ENCODE measurements around the gene CBX1.
"Not testable (repeated sequence)": the region's sequence is repeated elsewhere in the genome, so short reads cannot be mapped to it uniquely, and the experiment has no call there.

The CBX1 gene

DNA sequence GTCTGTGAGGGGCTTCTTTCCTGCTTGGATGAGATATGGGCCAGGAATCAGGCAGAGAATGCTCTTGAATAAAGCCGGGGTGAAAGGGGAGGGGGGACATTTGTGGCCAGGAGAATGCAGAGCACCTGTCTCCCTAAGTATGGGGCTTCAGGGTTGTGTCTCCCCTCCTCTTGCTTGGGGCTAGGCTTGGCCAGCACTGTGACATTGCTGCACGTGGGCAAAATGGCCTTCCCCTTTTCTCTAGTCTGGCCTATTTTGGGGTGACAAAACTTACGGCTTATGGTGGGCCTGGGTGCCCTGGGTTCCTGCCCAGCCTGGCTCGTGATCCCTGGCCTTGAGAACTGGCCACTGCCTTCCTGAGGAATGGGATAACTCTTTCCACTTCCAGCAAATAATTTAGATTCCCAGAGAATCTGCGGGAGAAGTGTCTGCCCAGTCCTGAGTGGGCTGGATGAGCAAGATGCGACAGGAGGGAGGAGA is 47.5 kb downstream of the CBX1 start:
- no peak for DNase-seq (ENCODE audit: low read depth in 1 of 2, low spot score in 1 of 2)

DNA sequence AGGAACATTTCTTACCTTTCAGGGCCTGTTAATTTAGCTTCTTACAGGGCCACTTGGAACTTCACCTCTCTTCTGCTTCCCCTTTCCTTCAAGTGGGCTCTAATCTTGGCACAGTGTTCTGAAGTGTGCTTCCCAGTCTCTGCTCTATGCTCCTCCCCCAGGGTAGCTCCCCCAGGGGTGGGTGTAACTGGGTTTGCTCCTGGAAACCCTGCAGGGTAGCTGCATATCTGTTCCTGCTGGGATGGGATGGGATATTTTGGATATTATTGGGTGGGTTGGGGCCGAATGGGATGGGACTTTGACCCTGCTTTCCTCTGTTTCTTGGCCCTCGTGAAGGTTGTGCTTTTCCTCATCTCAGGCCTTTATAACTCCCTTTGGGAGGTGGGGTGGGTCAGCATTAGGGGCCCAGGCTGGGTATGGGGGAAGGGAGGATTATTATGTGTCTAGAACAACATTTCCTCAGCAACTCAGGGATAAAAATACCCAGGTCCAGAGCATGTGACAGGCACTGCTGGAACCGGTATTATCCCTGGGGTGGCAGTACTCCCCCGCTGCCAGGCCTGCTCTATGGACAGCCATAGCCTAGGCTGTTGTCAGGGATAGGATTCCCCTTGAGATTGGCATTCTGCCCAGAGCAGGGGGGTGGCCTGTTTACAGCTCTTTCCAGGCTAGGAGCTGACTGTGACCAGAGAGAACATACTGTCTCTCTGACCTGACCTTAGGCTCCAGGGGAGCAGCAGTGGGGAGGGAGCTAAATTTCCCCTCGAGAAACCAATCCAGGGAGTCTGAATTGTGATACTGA is 48.1 kb downstream of the CBX1 start:
- no peak for DNase-seq (ENCODE audit: low read depth in 1 of 2, low spot score in 1 of 2)

DNA sequence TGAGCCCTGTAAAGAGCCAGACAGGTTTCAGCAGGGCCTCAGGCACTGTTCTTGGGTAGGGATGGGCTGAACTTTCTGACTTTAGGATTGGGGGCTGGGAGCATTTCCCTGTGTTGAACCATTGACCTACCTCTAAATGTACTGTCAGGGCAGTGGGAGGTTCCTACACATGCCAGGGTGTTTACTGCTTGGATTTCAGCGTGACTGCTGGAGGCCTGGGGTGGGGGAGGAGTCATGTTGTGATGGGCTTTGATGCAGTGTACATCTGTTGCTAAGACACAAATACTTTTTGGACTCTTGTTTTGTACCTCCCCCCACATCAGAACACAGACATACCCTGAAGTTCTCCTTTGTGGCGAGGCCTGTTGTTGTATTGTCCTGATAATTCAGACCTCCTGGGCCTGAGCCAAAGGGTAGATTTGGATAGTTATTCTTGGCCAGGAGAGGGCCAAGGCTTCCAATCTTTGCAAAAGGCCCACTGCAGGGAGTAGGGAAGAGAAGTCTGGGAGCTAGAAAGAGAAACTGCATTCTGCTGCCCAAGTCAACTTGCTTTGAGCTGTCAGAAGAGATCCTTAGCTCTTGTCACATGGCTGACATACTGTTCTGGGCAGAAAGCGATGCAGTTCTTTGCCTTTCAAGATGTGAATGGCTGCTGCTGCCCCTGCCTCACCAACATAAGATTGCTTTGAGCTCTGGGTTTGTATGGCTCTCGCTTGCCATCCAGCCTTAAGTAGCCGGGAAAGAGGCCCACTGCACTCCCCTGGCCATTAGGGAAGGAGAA is 49.4 kb downstream of the CBX1 start:
- no peak for DNase-seq (ENCODE audit: low read depth in 1 of 2, low spot score in 1 of 2)

DNA sequence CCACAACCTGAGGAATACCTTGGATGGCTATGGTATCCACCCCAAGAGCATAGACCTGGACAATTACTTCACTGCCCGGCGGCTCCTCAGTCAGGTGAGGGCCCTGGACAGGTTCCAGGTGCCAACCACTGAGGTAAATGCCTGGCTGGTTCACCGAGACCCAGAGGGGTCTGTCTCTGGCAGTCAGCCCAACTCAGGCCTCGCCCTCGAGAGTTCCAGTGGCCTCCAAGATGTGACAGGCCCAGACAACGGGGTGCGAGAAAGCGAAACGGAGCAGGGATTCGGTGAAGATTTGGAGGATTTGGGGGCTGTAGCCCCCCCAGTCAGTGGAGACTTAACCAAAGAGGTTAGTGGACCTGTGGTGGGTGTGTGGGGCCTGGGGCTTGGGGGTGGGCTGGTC is 50.0 kb downstream of the CBX1 start:
- no peak for DNase-seq (ENCODE audit: low read depth in 1 of 2, low spot score in 1 of 2)

DNA sequence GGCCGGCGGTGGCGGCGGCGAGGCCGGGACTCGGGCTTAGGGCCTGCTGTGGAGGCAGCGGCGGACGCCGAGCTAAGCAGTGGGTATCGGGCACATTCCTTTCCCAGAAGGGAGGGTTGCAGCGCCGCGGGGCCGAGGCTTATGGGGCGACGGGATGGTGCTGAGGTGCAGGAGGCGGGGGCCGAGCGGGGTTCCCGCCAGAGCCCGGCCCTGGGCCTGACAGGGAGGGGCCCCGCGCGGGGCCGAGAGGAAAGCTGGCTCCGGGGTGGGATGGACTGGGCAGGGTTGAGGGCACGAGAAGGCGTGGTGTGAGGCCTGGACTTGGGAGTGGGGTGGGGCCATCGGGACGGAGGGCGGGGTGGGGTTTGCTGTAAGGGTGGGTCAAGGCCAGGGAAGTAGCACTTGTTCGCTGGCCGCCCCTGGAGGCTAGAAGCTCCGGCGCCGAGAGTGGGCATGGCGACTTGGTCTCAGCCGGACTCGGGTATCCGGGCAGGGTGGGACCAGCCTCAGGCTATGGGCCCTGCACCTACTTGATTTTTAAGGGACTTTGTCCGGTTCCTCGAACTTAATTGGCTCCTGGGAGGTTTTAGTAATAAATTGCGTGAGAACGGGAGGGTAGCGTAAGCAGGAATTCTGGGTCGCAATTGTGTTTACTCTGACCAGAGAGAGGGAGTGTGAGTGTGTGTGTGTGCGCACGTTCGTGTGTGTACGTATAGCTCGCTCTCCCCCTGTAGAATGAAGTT is 52.7 kb downstream of the CBX1 start:
- no peak for DNase-seq (ENCODE audit: low read depth in 1 of 2, low spot score in 1 of 2)

DNA sequence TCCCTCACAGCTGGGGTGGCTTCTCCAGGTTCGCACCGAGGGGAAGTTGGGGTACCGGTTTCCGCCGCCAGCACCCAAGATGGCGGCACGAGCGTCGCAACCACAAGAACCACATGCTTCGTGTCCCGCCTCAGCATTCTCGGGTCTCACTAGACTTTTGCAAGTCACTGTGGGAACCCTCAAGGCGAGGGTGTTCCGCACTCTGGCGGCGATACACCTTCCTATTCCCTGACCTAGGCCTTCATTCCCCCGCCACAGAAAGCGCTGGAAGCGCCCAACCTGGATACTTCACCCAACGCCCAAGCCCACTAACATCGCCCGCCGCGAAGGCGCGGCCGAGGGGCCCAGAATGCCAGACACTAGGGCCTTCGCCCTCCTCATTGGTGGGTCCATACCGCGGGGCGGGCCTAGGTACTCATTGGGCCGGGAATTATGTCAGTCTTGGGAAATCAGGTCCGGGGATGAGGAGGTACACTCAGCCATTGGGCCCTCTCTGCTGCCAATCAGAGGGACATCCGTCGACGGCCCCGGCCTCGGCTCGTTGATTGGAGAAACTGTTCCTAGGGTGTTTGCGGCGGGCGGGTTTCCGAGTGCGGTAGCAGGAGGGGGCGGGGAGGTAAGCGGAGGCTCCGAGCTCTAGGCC is 53.4 kb downstream of the CBX1 start, which contains the start of gene NFE2L1:
Gene NFE2L1 (plus strand): TSS at position 619 of the 643 bp plus-strand sequence. CDS start 2,760 bp downstream, outside the sequence.
- peak; percentile 88 to 96 for DNase-seq (ENCODE audit: low read depth in 1 of 2, low spot score in 1 of 2)

DNA sequence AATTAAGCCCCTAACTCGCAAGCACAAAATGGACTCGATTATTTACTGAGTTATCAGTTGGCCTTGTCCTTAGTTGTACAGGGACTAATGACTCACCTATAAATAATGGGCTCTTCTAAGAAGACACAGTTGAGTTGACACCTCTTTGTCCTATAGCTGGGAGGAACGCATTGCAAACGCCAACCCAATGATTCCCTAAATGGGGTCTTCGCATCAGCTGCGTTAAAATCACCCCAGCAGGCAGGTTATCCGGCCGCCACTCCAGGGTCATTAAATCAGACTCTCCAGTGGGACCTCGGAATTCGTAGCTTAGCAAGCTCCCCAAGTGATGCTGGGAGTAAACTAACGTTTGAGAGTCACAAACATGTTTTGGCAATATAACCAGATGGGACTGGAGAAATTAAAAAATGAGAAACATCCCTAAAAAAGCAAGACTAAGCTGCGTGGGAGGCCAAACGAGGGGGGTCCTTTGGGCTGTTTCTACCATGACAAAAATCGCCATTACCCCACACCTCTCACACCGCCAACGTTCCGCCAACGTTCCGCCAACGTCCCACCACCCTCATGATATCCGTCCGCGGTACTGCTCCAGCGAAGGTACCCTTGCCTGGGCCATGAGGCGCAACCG is 54.1 kb downstream of the CBX1 start:
- DNase-seq (ENCODE audit: low read depth in 1 of 2, low spot score in 1 of 2), result no peak

DNA sequence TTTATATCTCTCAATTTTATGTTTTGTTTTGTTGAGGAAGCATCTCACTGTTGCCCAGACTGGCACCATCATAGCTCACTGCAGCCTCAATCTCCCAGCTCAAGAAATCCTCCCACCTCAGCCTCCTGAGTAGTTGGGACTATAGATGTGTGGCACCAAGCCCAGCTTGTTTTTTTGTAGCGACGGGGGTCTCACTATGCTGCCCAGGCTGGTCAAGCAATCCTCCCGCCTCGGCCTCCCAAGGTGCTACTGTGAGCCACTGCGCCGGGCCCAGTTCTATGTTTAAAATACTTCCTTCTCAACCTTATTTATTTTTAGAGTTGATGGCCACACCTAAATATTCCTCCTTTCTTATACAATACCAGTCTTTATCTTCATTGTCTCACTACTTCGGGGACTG is 55.0 kb downstream of the CBX1 start:
- no peak for DNase-seq (ENCODE audit: low read depth in 1 of 2, low spot score in 1 of 2)

DNA sequence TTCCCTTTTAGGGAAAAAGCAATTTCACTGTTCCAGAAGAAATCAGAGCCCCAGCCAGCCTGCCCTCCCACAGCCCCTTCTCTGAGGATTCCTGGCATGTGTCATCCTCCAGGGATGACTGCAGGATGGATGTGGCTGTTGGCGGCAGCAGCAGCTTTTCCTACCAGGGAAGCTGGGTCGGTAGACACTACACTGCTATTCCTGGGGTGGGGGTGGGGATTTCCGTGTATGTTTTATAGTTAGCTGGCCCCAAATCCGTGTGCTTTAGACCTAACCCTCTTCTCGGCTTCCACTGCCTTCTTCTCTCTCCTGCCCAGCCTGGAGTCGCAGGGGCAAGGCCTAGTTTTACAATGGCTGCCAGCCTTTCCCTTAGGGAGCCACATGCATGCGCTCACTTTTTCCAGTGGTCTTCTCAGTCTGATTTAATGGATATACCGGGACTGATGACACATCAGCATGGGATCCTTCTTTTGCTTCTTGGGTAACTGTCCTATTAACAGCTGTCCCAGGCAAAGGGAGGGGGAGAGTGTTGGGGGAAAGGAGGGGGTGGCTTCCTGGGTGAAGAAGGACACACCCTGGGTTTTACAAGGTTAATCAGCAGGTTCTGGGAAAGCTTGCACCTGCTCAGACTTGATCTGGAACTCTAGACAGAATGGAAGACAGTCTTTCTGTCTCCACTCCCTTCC is 55.8 kb downstream of the CBX1 start:
- no peak for DNase-seq (ENCODE audit: low read depth in 1 of 2, low spot score in 1 of 2)

DNA sequence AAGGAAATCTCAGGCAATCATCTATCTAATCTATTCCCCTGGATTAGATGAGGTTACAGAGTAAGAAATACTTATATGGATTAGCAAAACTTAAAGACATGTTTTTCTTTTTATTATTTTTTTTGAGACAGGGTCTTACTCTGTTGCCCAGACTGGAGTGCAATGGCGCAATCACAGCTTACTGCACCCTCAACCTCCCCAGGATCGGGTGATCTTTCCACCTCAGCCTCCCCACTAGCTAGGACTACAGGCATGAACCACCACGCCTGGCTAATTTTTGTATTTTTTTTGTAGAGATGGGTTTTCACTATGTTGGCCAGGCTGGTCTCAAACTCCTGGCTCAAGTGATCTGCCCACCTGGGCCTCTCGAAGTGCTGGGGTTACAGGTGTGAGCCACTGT is 56.4 kb downstream of the CBX1 start:
- DNase-seq (ENCODE audit: low read depth in 1 of 2, low spot score in 1 of 2), result no peak

DNA sequence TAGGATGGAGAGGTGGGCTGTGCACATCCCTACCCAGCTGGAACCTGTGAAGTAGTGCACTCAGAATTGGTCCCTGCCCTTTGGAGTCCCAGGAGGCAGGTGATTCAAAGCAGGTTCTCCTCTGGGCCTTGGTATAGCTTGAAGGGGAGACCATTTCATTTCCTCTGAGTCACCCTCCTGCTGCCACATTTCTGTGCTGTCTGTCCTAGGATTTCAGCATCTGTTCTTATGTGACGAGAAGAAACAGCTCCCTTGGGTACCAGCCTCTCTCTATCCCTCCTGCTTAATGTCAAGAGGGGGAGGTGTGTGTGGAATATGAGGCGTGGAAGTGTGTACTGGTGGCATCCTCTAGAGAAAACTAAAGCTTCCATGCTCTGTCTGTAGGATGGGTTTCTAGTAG is 58.1 kb downstream of the CBX1 start:
- DNase-seq (ENCODE audit: low read depth in 1 of 2, low spot score in 1 of 2), result no peak

DNA sequence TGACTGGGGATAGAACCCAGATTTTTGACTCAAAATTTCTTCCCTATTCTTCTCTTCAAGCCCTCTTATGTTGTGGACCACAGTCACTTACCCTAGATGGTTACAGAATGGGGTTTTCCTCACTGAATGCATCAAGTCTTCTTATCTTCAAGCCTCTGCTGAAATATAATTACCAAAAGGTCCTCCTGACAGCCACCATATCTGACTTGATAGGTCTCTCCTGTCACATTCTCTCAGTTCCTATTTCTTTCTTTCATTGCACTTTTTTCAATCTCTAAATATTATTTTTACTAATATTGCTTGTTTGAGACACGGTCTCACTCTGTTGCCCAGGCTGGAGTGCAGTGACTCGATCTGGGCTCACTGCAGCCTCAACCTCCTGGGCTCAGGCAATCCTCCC is 62.6 kb downstream of the CBX1 start:
- DNase-seq (ENCODE audit: low read depth in 1 of 2, low spot score in 1 of 2), result no peak

DNA sequence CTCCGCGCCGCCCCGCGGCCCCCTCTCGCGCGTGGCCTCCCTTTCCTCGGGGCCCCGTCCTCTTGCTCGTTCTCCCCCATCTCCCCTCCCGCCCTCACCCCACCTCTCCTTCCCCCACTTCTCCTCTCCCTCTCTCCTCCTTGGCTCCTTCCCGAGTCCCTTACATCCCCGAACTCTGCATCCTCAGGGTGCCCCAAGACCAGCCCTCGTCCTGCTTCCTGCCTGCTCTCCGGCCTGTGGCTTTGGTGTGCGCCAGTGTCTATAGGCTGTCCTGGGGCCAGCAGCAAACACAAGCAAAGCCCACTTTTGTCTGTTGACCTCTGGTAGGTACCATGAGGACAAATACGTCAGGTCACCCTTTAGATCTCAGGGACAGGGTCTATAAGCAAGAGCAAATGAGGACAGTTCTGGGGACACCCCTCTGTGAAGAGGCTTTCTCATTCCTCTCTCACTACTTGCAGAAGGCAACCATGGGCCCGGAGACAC is 63.4 kb downstream of the CBX1 start:
- DNase-seq (ENCODE audit: low read depth in 1 of 2, low spot score in 1 of 2), result no peak

DNA sequence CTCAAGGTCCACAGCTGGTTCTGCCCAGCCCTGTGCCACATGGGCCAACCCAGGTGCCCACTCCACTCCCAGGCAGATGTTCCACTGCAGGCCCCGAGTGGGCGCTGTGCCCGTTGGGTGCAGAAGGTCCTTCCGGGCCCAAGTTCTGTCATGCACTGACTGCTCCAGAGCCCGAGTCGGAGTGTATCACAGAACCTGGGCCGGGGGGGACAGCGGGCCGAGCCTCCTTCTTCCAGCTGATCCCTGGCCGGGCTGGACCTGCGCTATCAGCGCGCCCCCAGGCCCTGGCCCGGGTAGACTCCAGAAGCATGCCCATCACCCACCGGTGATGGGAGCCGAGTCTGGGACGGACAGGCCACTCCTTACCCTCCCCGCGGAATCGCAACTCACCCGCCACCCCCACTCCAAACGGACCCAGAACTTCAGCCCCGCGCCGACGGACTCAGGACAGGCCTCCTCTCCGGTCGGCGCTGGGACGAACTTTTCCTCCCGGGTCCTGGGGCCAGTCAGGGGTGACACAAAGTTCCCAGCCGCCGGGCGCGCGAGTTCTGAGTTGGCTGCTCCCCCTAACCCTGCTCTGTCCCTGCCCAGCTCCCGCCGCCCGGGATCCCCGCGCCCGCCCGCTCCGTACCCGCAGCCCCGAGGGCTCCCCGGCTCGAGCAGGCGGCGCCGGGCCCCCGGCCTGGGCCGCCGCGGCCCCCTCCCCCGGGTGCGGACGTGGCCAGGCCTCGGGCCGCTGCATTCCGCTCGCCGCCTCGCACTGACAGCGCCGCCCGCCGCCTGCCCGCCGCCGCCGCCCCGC is 64.0 kb downstream of the CBX1 start, which contains the start of gene COPZ2:
Gene COPZ2 (minus strand): TSS at position 762 of the 802 bp plus-strand sequence. CDS start 20 bp downstream, at position 742.
- DNase-seq (ENCODE audit: low read depth in 1 of 2, low spot score in 1 of 2), result peak; percentile 32 to 42

DNA sequence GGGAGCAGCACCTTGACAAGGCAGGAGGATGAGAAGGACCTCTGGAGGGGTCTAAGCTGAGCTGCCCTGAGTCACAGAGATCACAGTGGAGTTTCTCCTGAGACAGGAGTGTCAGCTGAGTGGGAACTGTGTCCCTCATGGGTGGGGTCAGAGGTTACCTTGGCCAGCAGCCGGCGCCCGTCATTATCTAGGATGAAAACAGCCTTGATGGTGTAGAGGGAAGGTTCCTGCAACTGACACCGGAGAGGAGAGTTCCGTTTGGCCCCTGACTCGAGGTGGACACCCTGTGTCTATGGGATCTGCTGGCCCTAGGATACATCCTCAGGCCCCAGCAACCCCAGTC is 64.6 kb downstream of the CBX1 start:
- DNase-seq (ENCODE audit: low read depth in 1 of 2, low spot score in 1 of 2), result no peak

DNA sequence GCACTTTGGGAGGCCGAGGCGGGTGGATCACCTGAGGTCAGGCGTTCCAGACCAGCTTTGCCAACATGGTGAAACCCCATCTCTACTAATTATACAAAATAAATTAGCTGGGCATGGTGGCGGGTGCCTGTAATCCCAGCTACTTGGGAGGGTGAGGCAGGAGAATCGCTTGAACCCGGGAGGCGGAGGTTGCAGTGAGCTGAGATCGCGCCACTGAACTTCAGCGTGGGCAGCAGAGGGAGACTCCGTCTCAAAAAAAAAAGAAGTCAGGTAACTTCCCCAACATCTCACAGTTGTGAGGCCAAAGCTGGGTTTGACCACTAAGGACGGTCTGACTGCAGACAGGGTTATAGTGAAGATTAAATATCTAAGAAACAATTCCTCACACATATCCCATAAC is 66.5 kb downstream of the CBX1 start:
- not testable (repeated sequence) for DNase-seq (ENCODE audit: low read depth in 1 of 2, low spot score in 1 of 2)

DNA sequence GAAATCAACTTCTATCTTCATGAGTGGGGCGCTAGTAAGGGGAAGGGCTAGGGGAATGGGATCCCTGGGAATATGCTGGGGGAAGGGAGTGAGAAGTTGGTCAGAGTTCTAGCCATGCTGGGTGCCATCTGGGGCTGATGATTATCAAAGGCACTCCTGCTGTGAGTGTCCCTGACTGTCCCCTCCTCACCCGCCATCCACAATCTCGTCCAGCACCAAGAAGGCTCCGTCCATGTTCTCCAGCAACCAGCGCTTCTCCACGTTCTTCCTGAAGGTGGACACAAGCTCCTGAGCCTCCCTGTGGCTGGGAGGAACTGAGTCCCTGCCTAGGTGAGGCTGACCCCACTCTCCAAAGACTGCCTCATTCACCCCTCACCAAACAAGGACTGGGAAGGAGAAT is 69.3 kb downstream of the CBX1 start:
- DNase-seq (ENCODE audit: low read depth in 1 of 2, low spot score in 1 of 2), result no peak

DNA sequence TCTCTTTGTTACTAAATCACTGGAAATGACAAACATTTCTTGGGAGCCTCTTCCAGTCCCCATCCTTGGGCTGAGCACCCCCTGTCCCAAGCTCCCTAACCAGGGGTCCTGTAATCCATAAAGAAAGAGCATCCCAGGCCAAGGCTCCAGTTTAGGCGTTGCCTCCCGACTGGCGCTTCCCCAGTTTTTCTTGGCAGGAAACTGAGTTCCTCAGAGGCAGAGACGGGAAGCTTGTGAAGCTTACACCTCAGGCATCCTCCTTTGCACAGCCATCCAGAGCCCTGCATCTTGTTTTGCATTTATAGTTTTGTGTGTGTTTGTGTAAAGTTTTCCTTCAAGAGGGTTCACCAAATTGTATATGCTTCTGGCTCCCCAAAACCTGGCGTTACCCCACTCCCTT is 70.7 kb downstream of the CBX1 start:
- no peak for DNase-seq (ENCODE audit: low read depth in 1 of 2, low spot score in 1 of 2)

DNA sequence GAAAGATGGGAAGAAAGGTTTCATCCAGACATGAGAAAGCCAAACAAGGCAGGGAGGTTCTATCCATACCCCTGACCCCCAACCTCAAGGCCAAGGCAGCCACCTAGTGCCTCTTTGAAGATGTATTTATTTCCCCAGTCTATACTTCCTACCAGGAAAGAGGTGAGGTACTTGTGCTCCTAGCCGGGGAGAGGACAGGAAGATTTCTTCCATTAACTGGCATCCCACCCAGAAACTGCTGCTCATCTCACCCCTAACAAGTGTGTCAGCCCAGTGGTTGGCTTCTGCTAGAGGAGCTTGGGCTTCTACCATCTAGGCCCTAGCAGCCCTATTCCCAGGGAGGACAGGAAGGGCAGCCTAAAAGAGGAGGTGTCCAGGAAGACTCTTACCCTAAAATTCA is 72.5 kb downstream of the CBX1 start:
- no peak for DNase-seq (ENCODE audit: low read depth in 1 of 2, low spot score in 1 of 2)

All from stimulated activated CD4-positive, alpha-beta T cell treated with anti-CD3 and anti-CD28 coated beads, Interleukin-15, amount 100 ng/mL, for 1 hour (primary cell).